OCI-LY7 (cell line): ENCODE measurements around the gene EWSR1. TPM values are rescaled to one million over a fixed set of nuclear protein-coding genes. Genes with fewer than 3 reads are reported as not detected.

Experiments used
- BruUV-seq: library from RNA; stranded (reverse); fragments of 400-500 nt; replicated peaks from 2 replicates; lab custom pipeline; 2021; lab: Mats Ljungman, UMichigan
- CTCF ChIA-PET: fragments of 300-600 bp; sonication (Branson Sonifier 250); formaldehyde crosslinking; loops from one replicate; lab custom pipeline; 2022; ENCODE audit warnings: antibody characterized with exemption; ENCODE audit not compliant: unreplicated experiment; lab: Charles Lee
- POLR2A ChIA-PET: fragments of 300-600 bp; sonication (Branson Sonifier 250); formaldehyde crosslinking; loops from one replicate; lab custom pipeline; 2022; ENCODE audit warnings: antibody characterized with exemption; lab: Charles Lee
- DNase-seq: peaks from one replicate; pipeline ENCODE4 v3.0.0-alpha.2; 2015; ENCODE audit warnings: low spot score
- H2AFZ ChIP-seq: fragments of 200-600 bp; sonication (generic), shearing (Covaris generic); 2 replicates; pipeline ENCODE4 v1.6.1; 2014; ENCODE audit warnings: mild to moderate bottlenecking, antibody characterized with exemption, low read length, moderate library complexity
- H3K27ac ChIP-seq: fragments of 200-600 bp; sonication (generic); 2 replicates; pipeline ENCODE4 v1.5.1; 2014; ENCODE audit warnings: mixed run types, low read depth, mild to moderate bottlenecking, moderate library complexity, low read length, inconsistent platforms; ENCODE audit not compliant: poor library complexity, severe bottlenecking
- H3K36me3 ChIP-seq: fragments of 200-600 bp; sonication (generic); 2 replicates; pipeline ENCODE4 v1.6.1; 2014; ENCODE audit warnings: mild to moderate bottlenecking, antibody characterized with exemption, low read length, moderate library complexity, mixed read lengths; ENCODE audit not compliant: insufficient read depth
- H3K4me1 ChIP-seq: fragments of 200-600 bp; sonication (generic); 2 replicates; pipeline ENCODE4 v1.5.1; 2014; ENCODE audit warnings: mild to moderate bottlenecking, low read length; ENCODE audit not compliant: insufficient read depth, poor library complexity, severe bottlenecking
- H3K4me2 ChIP-seq: fragments of 200-600 bp; sonication (generic); 2 replicates; pipeline ENCODE4 v1.6.1; 2014; ENCODE audit warnings: mild to moderate bottlenecking, low read length
- H3K4me3 ChIP-seq: fragments of 200-600 bp; sonication (generic); 2 replicates; pipeline ENCODE4 v1.5.1; 2014; ENCODE audit warnings: mild to moderate bottlenecking, low read depth, low read length; ENCODE audit not compliant: poor library complexity, severe bottlenecking
- H3K79me2 ChIP-seq: fragments of 200-600 bp; sonication (generic); 2 replicates; pipeline ENCODE4 v1.6.1; 2016; ENCODE audit warnings: low read depth, mild to moderate bottlenecking, low read length, moderate library complexity, mixed read lengths; ENCODE audit not compliant: insufficient read depth
- H3K9me2 ChIP-seq: fragments of 200-600 bp; sonication (generic); 2 replicates; pipeline ENCODE4 v1.6.1; 2016; ENCODE audit warnings: mild to moderate bottlenecking, low read length, mixed read lengths; ENCODE audit not compliant: insufficient read depth
- H3K9me3 ChIP-seq: fragments of 200-600 bp; sonication (generic); 2 replicates; pipeline ENCODE4 v1.6.1; 2014; ENCODE audit warnings: mild to moderate bottlenecking, mixed run types, low read length, mixed read lengths
- H4K20me1 ChIP-seq: fragments of 200-600 bp; sonication (generic); 2 replicates; pipeline ENCODE4 v1.6.1; 2014; ENCODE audit warnings: mild to moderate bottlenecking, antibody characterized with exemption, low read length, moderate library complexity, mixed read lengths; ENCODE audit not compliant: insufficient read depth
- EZH2phosphoT487 ChIP-seq: fragments of 200-600 bp; sonication (generic); IDR thresholded peaks from 2 replicates; pipeline ENCODE4 v1.6.1; 2018; ENCODE audit warnings: low read depth, borderline replicate concordance, mild to moderate bottlenecking, mixed run types, antibody characterized with exemption, low read length, moderate library complexity, mixed read lengths
- intact Hi-C: fragments of 100-400 bp; cut with micrococcal nuclease; formaldehyde crosslinking; loops from one replicate; pipeline ENCODE4 v1.10.0; 2022; ENCODE audit not compliant: unreplicated experiment
- total RNA-seq, 2 experiments: library from RNA; depleted of rRNA in 1 of 2; stranded (reverse); fragments of >200 nt in 1 of 2; shearing (Covaris generic) in 1 of 2; gene quantifications; 2 replicates each; pipeline ENCODE4 v1.2.3, GENCODE V29; 2014 to 2022
- TF ChIP-seq, protein P1 (sequence below): fragments of 200-600 bp; sonication (generic); conservative IDR thresholded peaks from 2 replicates; pipeline ENCODE4 v1.5.1; 2014; ENCODE audit warnings: mild to moderate bottlenecking, antibody characterized with exemption, low read length, moderate library complexity, mixed read lengths

EWSR1 gene
- total RNA-seq, 2 experiments from 2014 or later = 270 to 333 TPM

DNA sequence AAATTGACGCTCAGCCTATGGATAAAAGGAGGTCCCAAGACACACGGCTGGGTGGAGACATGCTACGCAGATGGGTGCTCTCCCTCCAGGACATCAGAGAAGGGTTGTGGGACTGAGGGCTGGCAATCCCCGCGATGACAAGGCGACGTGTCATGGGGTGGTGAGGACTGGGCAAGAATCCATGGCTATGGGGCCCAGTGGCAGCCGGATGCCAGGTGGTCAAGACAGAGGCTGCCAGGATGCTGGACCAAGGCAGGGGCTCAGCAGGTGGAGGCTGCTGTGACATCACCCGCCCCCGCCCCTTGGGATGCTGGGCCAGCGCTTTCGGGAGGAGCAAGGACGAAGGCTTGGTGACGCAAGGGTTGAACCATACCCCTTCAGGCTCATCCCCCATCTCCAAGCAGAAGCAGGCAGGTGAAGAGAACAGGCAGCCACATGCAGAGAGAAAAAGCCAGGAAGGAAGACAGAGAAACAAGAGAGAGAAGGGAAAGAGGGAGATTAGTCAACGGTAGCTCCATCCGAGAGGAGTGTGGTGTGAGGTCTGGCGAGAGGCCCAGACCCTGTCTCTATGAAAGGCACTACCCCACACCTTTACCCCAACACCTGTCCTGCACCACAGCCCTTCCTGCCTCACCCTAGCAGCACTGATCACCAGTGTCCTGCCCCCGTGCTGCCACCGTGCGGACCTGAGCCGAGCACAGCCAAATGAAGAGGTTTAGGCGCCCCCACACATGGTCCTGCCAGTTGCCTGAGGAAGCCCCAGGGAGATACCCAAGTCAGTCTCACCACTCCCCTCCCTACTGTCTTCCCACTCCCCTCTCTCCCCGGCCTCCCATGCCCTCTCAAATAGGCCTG lies 71.5 kb downstream of the EWSR1 start:
- no peaks in the 10 kb centered on the region; the same call in 1 of the 2 replicates for H4K20me1 ChIP-seq
- no TSS peak for BruUV-seq
- no peaks in the 10 kb centered on the region for H3K9me2 ChIP-seq
- H3K4me3 ChIP-seq = no peak overlapping the region
- ChIA-PET CTCF (no interaction called here), POLR2A (no interaction called here)
- no peak for TF ChIP-seq EZH2phosphoT487
- TF ChIP-seq, protein P1, sequence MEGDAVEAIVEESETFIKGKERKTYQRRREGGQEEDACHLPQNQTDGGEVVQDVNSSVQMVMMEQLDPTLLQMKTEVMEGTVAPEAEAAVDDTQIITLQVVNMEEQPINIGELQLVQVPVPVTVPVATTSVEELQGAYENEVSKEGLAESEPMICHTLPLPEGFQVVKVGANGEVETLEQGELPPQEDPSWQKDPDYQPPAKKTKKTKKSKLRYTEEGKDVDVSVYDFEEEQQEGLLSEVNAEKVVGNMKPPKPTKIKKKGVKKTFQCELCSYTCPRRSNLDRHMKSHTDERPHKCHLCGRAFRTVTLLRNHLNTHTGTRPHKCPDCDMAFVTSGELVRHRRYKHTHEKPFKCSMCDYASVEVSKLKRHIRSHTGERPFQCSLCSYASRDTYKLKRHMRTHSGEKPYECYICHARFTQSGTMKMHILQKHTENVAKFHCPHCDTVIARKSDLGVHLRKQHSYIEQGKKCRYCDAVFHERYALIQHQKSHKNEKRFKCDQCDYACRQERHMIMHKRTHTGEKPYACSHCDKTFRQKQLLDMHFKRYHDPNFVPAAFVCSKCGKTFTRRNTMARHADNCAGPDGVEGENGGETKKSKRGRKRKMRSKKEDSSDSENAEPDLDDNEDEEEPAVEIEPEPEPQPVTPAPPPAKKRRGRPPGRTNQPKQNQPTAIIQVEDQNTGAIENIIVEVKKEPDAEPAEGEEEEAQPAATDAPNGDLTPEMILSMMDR = no peak
- H2AFZ ChIP-seq = no peak overlapping the region
- intact Hi-C loops = no loop called here
- H3K79me2 ChIP-seq = no peaks in the 10 kb centered on the region
- DNase-seq = no peak
- no peaks in the 10 kb centered on the region for H3K4me1 ChIP-seq
- H3K27ac ChIP-seq = no peak overlapping the region
- H3K4me2 ChIP-seq = no peak overlapping the region
- H3K9me3 ChIP-seq = no peaks in the 10 kb centered on the region
- H3K36me3 ChIP-seq = peaks cover 99% of the 10 kb centered on the region

DNA sequence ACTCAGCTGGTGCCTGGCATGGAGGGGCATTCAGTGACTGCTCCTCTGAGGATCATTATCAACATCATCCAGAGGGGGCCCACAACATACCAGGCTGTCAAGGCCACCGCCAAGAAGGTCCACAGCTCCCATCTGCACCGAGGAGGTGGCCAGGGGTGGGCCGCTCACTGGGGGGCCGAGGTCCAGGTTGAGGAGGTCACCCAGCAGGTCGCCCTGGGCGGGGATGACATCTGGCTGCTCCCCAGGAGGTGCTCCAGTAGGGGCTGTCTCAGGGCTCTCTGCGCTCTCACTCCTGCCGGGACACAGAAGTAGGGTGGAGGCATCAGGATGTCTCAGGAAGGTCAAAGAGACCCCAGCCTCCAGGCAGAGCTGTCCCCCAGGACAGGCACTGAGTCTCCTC lies 72.5 kb downstream of the EWSR1 start:
- intact Hi-C loops = no loop called here
- POLR2A ChIA-PET = no interaction called here
- peaks cover 99% of the 10 kb centered on the region for H3K36me3 ChIP-seq
- CTCF ChIA-PET = no interaction called here
- H2AFZ ChIP-seq = no peak overlapping the region
- H3K9me2 ChIP-seq = no peaks in the 10 kb centered on the region
- no peak for DNase-seq
- no peaks in the 10 kb centered on the region for H3K4me1 ChIP-seq
- no peaks in the 10 kb centered on the region for H3K9me3 ChIP-seq
- no peaks in the 10 kb centered on the region for H3K79me2 ChIP-seq
- H4K20me1 ChIP-seq = no peaks in the 10 kb centered on the region; the same call in 1 of the 2 replicates
- no TSS peak for BruUV-seq
- no peak overlapping the region for H3K4me3 ChIP-seq
- H3K27ac ChIP-seq = no peak overlapping the region
- TF ChIP-seq, protein P1 = no peak
- no peak for TF ChIP-seq EZH2phosphoT487
- H3K4me2 ChIP-seq = no peak overlapping the region
